HG03521 (cell line): ENCODE data around the gene PKD2L2.
"Not testable (repeated sequence)": the region's sequence is repeated elsewhere in the genome, so short reads cannot be mapped to it uniquely, and the experiment has no call there.

Experiments used
- ATAC-seq: cut with Tn5 transposase; IDR thresholded peaks from one replicate; pipeline ENCODE4 v1.9.1; 2021; ENCODE audit warnings: mild to moderate bottlenecking, moderate library complexity; ENCODE audit not compliant: unreplicated experiment

The PKD2L2 gene

DNA sequence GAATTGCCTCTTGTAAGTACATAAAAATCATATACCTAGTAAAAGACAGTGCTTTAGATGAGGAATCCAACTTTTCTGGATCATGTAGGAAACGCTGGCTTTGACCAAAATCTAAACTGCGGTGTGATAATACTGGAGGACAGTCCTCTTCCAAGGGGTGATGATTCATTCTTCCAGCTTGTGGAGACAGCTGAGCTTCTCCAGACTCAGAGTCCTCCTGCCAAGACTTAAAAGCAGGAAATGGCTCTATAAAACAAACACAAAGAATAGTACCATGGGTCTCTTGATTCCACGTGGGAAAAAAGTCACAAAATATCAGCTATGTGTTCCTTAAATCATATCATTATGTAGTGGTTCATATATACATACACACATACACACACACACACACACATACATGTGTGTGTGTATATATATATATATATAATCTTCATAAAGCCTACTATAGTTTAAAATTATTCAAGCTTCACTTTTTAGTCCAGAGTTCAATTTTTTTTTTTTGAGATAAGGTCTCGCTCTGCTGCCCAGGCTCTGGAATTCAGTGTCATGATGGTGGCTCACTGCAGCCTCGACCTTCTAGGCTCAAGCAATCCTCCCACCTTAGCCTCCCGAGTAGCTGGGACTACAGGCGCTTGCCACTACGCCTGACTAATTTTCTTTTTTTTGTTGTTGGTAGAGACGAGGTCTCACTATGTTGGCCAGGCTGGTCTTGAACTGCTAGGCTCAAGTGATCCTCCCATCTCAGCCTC lies 65.0 kb downstream of the PKD2L2 start:
- no peak for ATAC-seq

DNA sequence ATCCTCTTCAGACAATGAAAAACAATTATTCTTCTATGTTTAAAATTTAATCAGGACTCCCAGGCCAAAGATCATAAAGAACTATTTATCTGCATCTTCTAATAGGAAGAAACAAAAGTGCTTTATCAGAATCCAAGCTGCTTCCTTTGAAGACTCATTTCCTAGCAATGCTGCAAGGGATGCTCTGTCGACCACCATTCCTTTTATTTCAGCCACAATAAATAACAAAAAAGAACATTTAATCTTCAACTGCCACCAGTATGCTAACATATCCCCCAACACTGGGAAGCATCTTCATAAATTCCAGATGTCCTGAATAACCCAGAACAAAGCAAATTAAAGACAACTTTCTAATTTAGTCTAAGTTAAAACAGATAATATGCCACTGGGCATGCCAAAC lies 68.7 kb downstream of the PKD2L2 start:
- no peak for ATAC-seq

DNA sequence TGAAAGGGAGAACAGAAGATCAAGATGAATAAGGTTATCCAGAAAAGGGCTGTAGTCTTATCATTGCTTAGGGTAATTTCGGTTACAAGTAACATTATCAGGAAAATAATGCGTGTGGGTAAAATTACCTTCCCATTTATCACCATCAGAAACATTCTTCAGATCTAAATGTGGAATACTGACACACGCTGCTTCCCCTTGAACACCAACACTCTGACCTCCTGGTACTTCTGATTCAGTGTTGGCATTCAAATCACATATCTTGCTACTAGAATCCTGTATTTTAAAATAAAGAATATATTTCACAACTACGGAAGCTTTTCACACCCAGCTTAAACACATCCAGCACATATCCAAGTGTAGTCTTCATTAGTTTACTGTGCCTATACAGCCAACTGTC lies 70.2 kb downstream of the PKD2L2 start:
- no peak for ATAC-seq

DNA sequence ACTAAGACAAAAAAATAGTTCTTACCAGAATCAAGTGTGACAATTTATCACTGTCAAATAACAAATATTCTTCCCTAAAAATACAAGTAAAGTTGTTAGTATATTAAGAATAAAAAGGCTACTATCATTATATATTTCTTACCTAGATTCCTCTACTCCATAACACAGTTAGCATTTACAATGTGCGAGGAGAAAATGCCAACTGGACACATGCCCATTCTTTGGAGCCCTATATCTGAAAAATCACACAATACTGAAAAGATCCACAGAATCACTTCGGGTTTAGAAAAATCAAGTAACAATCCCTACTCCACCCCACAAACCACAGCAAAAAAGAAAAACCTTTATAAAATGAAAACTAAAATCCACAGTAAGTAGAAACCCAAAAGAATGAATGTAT lies 70.9 kb downstream of the PKD2L2 start:
- ATAC-seq: no peak

DNA sequence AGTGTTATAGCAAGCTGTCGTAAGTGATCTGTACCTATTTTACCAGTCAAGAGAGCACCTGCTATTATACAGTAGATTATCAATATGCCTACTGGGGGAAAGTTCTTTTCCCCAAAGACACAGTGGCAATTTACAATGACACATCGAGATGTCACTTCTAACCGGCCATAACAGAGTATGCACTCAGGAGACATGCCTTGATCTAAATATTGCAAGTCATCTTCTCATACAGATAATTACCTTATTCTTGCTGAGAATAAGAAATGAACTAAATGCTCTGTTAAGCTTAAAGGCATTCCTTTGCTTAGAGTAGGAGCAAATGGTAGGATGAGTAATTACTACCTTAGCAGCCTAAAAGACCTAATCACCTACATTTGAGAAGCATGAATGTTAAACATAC lies 71.6 kb downstream of the PKD2L2 start:
- ATAC-seq: no peak

DNA sequence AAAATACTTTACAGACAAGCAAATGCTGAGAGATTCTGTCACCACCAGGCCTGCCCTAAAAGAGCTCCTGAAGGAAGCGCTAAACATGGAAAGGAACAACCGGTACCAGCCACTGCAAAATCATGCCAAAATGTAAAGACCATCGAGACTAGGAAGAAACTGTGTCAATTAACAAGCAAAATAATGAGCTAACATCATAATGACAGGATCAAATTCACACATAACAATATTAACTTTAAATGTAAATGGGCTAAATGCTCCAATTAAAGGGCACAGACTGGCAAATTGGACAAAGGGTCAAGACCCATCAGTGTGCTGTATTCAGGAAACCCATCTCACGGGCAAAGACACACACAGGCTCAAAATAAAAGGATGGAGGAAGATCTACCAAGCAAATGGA lies 81.1 kb downstream of the PKD2L2 start:
- ATAC-seq: not testable (repeated sequence)

DNA sequence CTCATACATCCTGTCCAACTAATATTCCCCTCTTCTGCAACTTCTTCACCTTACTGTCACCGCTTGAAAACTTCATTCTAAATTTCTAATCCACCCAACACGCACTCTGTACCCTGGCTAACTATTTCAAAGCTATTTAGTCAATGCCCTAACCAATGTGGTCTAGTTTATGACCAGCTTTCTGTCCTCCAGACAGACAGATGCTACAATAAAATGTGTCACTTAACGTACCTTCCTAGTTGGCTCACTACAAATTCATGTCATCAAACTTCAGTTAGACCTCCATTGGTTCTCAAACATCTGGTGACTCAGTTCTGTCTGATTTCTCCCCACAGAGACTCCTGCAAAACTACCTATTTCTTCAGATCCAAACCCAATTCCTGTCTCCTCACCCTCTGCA lies 86.0 kb downstream of the PKD2L2 start:
- no peak for ATAC-seq

DNA sequence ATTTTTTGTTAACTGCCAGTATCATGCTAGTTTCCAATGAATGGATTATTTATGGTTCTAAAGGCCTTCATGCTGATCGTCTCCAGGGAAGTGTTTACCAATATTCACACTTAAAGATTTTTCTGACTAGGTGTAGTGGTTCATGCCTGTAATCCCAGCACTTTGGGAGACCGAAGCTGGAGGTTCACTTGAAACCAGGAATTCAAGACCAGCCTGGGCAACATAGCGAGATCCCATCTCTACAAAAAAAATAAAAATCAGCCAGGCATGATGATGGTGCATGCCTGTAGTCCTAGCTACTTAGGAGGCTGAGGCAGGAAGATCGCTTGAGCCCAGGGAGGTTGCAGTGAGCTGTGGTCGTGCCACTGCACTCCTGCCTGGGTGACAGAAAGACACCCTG lies 100.2 kb downstream of the PKD2L2 start:
- no peak for ATAC-seq
